GM12801 (cell line): Measurements from ENCODE around the gene MRPL28.

Experiments used
- CTCF ChIP-seq: IDR thresholded peaks from one replicate; pipeline ENCODE4 v1.5.1; 2011; ENCODE audit warnings: control low read depth; ENCODE audit not compliant: insufficient read length; ENCODE audit errors: extremely low read depth

MRPL28 gene

GRCh38 chr16:383326-384051 lies 13.2 kb upstream of the MRPL28 start:
- TF ChIP-seq CTCF = no peak

GRCh38 chr16:381789-382717 lies 11.7 kb upstream of the MRPL28 start, which contains the start of gene PGAP6:
PGAP6 (minus strand) TSS chr16:381978; CDS start chr16:381821, 157 bp downstream.
- no peak for TF ChIP-seq CTCF

- no peak for TF ChIP-seq CTCF
These were observed 10.9 kb upstream of the MRPL28 start for GRCh38 chr16:381012-381788.

- no peak for TF ChIP-seq CTCF
These were observed 10.3 kb upstream of the MRPL28 start for GRCh38 chr16:380762-381011.

- no peak for TF ChIP-seq CTCF
These were observed 9.8 kb upstream of the MRPL28 start for GRCh38 chr16:379961-380761.

- TF ChIP-seq CTCF = no peak
These were observed 9.0 kb upstream of the MRPL28 start for GRCh38 chr16:379183-379960.
